Glutamatergic neuron (in vitro differentiated cells): Measurements from ENCODE around the gene ZNF827. TPM values are rescaled to one million over a fixed set of nuclear protein-coding genes. Genes with fewer than 3 reads are reported as not detected.
A peak's percentile ranks its signal among the peaks of the same experiment; 100 is the strongest.

Source experiments
- DNase-seq: peaks from one replicate; pipeline ENCODE4 v3.0.0; 2022
- H3K27ac Mint-ChIP-seq: one replicate; pipeline ENCODE4 v1.8.0; 2020; ENCODE audit warnings: mild to moderate bottlenecking, mixed read lengths, inconsistent platforms; ENCODE audit not compliant: unreplicated experiment
- H3K27me3 Mint-ChIP-seq: one replicate; pipeline ENCODE4 v1.8.0; 2020; ENCODE audit warnings: mild to moderate bottlenecking, moderate library complexity, mixed read lengths, inconsistent platforms; ENCODE audit not compliant: unreplicated experiment
- H3K36me3 Mint-ChIP-seq: one replicate; pipeline ENCODE4 v1.8.0; 2020; ENCODE audit warnings: mild to moderate bottlenecking, mixed read lengths, inconsistent platforms; ENCODE audit not compliant: unreplicated experiment
- H3K4me1 Mint-ChIP-seq: one replicate; pipeline ENCODE4 v1.8.0; 2020; ENCODE audit warnings: mild to moderate bottlenecking, low read depth, mixed read lengths, inconsistent platforms; ENCODE audit not compliant: unreplicated experiment
- H3K4me3 Mint-ChIP-seq: one replicate; pipeline ENCODE4 v1.8.0; 2020; ENCODE audit warnings: mild to moderate bottlenecking, mixed read lengths, inconsistent platforms; ENCODE audit not compliant: unreplicated experiment
- H3K9me3 Mint-ChIP-seq: one replicate; pipeline ENCODE4 v1.8.0; 2020; ENCODE audit warnings: mild to moderate bottlenecking, moderate library complexity, mixed read lengths, inconsistent platforms; ENCODE audit not compliant: unreplicated experiment
- CTCF ChIP-seq: fragments of 200-600 bp; sonication (generic); IDR thresholded peaks from one replicate; pipeline ENCODE4 v1.5.0; 2021; ENCODE audit not compliant: partially characterized antibody, unreplicated experiment
- total RNA-seq: library from RNA; stranded (reverse); fragmentation: NEBNext Ultra II Directional; extraction: Animal tissue kit (Norgen Biotek cat#: 25700); gene quantifications from one replicate; pipeline ENCODE4 v1.2.1, GENCODE V29; 2021; ENCODE audit not compliant: unreplicated experiment

ZNF827 gene
- total RNA-seq, 1 donor from 2014 or later = 227 TPM

DNA sequence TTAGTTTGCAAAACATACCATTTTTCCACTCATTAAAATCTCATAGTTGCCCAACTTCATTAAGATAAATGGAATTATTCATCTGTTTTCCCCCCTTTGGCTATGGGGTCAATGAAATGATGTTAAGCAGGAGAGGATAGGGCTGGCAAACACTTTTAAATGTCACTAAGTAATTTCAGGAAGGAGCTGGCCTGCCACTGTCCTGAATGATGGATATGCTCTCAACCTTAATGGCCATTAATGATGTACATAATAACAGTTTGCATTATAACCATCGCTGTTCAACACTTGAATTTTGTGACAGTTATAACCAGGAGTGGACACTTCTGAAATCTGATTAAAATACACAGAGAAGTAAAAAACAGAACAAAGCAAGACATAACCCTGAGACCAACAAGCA lies 181.4 kb downstream of the ZNF827 start:
- H3K36me3 Mint-ChIP-seq = no peaks in the 10 kb centered on the region
- H3K4me1 Mint-ChIP-seq = no peaks in the 10 kb centered on the region
- no peak for DNase-seq
- H3K27me3 Mint-ChIP-seq = peaks cover 8% of the 10 kb centered on the region
- TF ChIP-seq CTCF = no peak
- peaks cover 2% of the 10 kb centered on the region for H3K9me3 Mint-ChIP-seq
- no peak overlapping the region for H3K27ac Mint-ChIP-seq
- H3K4me3 Mint-ChIP-seq = no peak overlapping the region

- Mint-ChIP-seq H3K4me1 (no peaks in the 10 kb centered on the region), H3K9me3 (peaks cover 2% of the 10 kb centered on the region), H3K27ac (no peak overlapping the region), H3K36me3 (no peaks in the 10 kb centered on the region), H3K27me3 (peaks cover 8% of the 10 kb centered on the region), H3K4me3 (no peak overlapping the region)
- no peak for DNase-seq
- no peak for TF ChIP-seq CTCF
These were observed 182.4 kb downstream of the ZNF827 start for GRCh38 chr4:145756244-145756643.

DNA sequence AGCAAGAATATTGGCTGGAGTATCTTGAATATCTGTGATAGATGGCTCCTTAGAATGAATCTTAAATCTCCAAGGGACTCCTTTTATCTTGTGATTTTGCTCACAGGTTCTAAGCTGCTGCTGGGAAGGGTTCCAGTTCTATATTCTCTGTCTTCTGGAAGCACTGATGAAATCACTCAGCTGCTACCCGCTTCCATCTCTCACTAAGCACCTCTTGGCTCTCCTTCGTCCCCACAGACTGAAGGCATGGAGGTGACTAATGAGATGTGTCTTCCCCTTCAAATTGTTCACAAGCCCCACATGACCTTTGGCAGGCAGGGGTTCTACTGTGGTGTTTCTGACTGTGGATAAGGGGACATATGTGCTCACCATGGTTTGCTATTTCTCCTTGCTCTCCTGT lies 182.8 kb downstream of the ZNF827 start:
- Mint-ChIP-seq H3K9me3 (peaks cover 2% of the 10 kb centered on the region), H3K36me3 (peaks cover 3% of the 10 kb centered on the region), H3K4me1 (no peaks in the 10 kb centered on the region), H3K27me3 (peaks cover 7% of the 10 kb centered on the region), H3K27ac (no peak overlapping the region), H3K4me3 (no peak overlapping the region)
- DNase-seq = no peak
- TF ChIP-seq CTCF = no peak

DNA sequence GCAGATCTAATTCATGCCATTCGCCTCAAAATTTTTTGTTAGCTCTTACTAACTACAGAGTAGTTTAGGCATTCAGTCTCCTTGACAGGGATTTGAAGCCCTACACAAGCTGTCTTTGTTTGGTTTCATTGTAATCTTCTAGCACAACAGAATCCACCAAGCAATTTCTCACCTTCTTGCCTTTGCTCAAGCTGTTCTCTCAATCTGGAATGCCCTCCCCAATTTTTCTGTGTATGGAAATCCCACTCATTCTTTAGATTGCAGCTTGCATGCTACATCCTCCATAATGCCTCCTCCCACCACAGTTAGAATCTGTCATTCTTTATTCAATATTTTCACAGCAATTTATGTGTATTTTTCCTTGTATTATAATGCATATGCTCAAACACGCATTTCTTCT lies 195.0 kb downstream of the ZNF827 start:
- no peaks in the 10 kb centered on the region for H3K27me3 Mint-ChIP-seq
- H3K4me3 Mint-ChIP-seq = no peak overlapping the region
- H3K9me3 Mint-ChIP-seq = no peaks in the 10 kb centered on the region
- H3K27ac Mint-ChIP-seq = no peak overlapping the region
- H3K4me1 Mint-ChIP-seq = peaks cover 12% of the 10 kb centered on the region
- no peak for TF ChIP-seq CTCF
- H3K36me3 Mint-ChIP-seq = no peaks in the 10 kb centered on the region
- DNase-seq = no peak

GRCh38 chr4:145740806-145741205 lies 197.8 kb downstream of the ZNF827 start:
- H3K9me3 Mint-ChIP-seq = no peaks in the 10 kb centered on the region
- peaks cover 12% of the 10 kb centered on the region for H3K4me1 Mint-ChIP-seq
- no peak for TF ChIP-seq CTCF
- no peaks in the 10 kb centered on the region for H3K27me3 Mint-ChIP-seq
- DNase-seq = no peak
- H3K36me3 Mint-ChIP-seq = no peaks in the 10 kb centered on the region
- H3K27ac Mint-ChIP-seq = peak overlapping the region; percentile 34
- no peak overlapping the region for H3K4me3 Mint-ChIP-seq
